Transverse colon (tissue), 4 donors: ENCODE data around the gene CACNB2.

Source experiments
- CTCF ChIP-seq, 5 experiments: fragments of 200-600 bp in 3 of 5; fragments of 450-650 bp in 2 of 5; sonication (generic) in 3 of 5; IDR thresholded peaks; 1 replicate in 2 of 5; 2 replicates in 3 of 5; pipeline ENCODE4 v1.5.1; 2016 to 2017; ENCODE audit warnings: antibody characterized with exemption in 5 of 5, inconsistent platforms in 3 of 5, mild to moderate bottlenecking in 2 of 5, moderate library complexity in 1 of 5
- POLR2A ChIP-seq: fragments of 450-650 bp; IDR thresholded peaks from one replicate; pipeline ENCODE4 v1.6.1; 2016; ENCODE audit warnings: antibody characterized with exemption, mild to moderate bottlenecking, moderate library complexity
- POLR2AphosphoS5 ChIP-seq, 3 donors: sonication (generic); formaldehyde crosslinking; IDR thresholded peaks; one replicate each; pipeline ENCODE4 v1.6.1; 2016; ENCODE audit warnings: antibody characterized with exemption in 3 of 3

DNA sequence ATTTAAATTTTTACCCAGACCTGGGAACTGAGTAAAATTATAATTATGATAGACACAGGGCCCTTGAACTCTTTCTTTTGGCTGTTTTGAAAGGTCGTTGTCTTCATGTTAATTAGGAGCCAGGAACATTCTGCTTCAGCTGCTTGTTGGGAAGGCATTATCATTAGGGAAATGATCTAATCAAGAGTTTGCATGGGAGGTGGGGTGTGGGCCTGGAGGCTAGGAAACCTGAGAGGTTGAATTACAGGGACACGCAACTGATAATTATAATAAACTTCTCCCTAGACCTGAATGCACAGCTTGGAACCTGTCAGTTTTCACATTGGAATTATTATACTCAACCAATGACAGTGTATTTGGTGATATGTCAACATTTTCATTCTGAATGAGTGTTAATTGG, 237.7 kb downstream of the CACNB2 start:
- TF ChIP-seq CTCF (IDR thresholded peaks at IDR 0.05) (no peak), POLR2A (no peak), POLR2AphosphoS5 (IDR thresholded peaks at IDR 0.05) (no peak)
